Effector memory CD8-positive, alpha-beta T cell (primary cell): ENCODE results near the gene NRIP1.

Source experiments
- ATAC-seq: fragments of 150-1000 bp; cut with Tn5 transposase; replicated peaks from 2 replicates; pipeline ENCODE4 v1.10.0; 2021; ENCODE audit warnings: mild to moderate bottlenecking, moderate library complexity
- DNase-seq, 3 experiments: peaks; one replicate each; pipeline ENCODE4 v3.0.0; 2021
- H3K27ac Mint-ChIP-seq, 2 donors: one replicate each; pipeline ENCODE4 v1.8.0; 2022; ENCODE audit warnings: mild to moderate bottlenecking in 2 of 2, mixed read lengths in 2 of 2, moderate library complexity in 2 of 2
- H3K27me3 Mint-ChIP-seq, 2 donors: one replicate each; pipeline ENCODE4 v1.8.0; 2022; ENCODE audit warnings: mixed read lengths in 2 of 2
- H3K36me3 Mint-ChIP-seq: one replicate; pipeline ENCODE4 v1.8.0; 2022; ENCODE audit warnings: mild to moderate bottlenecking, moderate library complexity, mixed read lengths; ENCODE audit not compliant: insufficient read depth
- H3K4me1 Mint-ChIP-seq, 2 donors: one replicate each; pipeline ENCODE4 v1.8.0; 2022; ENCODE audit warnings: low read depth in 2 of 2, mixed read lengths in 2 of 2
- H3K4me3 Mint-ChIP-seq, 2 donors: one replicate each; pipeline ENCODE4 v1.8.0; 2022; ENCODE audit warnings: mild to moderate bottlenecking in 2 of 2, mixed read lengths in 2 of 2, moderate library complexity in 2 of 2
- H3K9me3 Mint-ChIP-seq, 2 donors: one replicate each; pipeline ENCODE4 v1.8.0; 2022; ENCODE audit warnings: mixed read lengths in 2 of 2

The NRIP1 gene

GRCh38 chr21:15061747-15062605 is 2.8 kb downstream of the NRIP1 start:
- DNase-seq: no peak
- H3K27ac Mint-ChIP-seq: peak overlapping the region in 1 of 2 donors; percentile 13
- H3K36me3 Mint-ChIP-seq: peaks cover 24% of the 10 kb centered on the region
- H3K4me1 Mint-ChIP-seq: peaks cover 38 to 45% of the 10 kb centered on the region in 2 donors
- peak overlapping the region; percentile 79 to 81 for H3K4me3 Mint-ChIP-seq
- H3K27me3 Mint-ChIP-seq: peaks cover 0 to 8% of the 10 kb centered on the region in 2 donors
- ATAC-seq: no peak
- H3K9me3 Mint-ChIP-seq: no peaks in the 10 kb centered on the region

GRCh38 chr21:15061279-15061678 is 3.5 kb downstream of the NRIP1 start:
- peaks cover 22% of the 10 kb centered on the region for H3K36me3 Mint-ChIP-seq

GRCh38 chr21:15060543-15061175 is 4.1 kb downstream of the NRIP1 start:
- H3K27me3 Mint-ChIP-seq: peaks cover 0 to 8% of the 10 kb centered on the region in 2 donors
- H3K4me1 Mint-ChIP-seq: peaks cover 45 to 50% of the 10 kb centered on the region in 2 donors
- H3K9me3 Mint-ChIP-seq: no peaks in the 10 kb centered on the region
- H3K4me3 Mint-ChIP-seq: peak overlapping the region in 1 of 2 donors; percentile 15
- DNase-seq (no peak), ATAC-seq (no peak)
- H3K36me3 Mint-ChIP-seq: peaks cover 16% of the 10 kb centered on the region
- H3K27ac Mint-ChIP-seq: no peak overlapping the region

More at GRCh38 chr21:15061279-15061678, 3.5 kb downstream of the NRIP1 start:
- H3K4me1 Mint-ChIP-seq: peaks cover 44 to 50% of the 10 kb centered on the region in 2 donors
- no peaks in the 10 kb centered on the region for H3K9me3 Mint-ChIP-seq
- peaks cover 0 to 8% of the 10 kb centered on the region in 2 donors for H3K27me3 Mint-ChIP-seq
- no peak for DNase-seq
- H3K27ac Mint-ChIP-seq: no peak overlapping the region
- no peak for ATAC-seq
- peak overlapping the region in 1 of 2 donors; percentile 15 for H3K4me3 Mint-ChIP-seq

- DNase-seq: no peak
- no peak overlapping the region for H3K27ac Mint-ChIP-seq
- ATAC-seq: no peak
- H3K9me3 Mint-ChIP-seq: no peaks in the 10 kb centered on the region
- H3K4me1 Mint-ChIP-seq: peaks cover 44 to 53% of the 10 kb centered on the region in 2 donors
- H3K36me3 Mint-ChIP-seq: peaks cover 9% of the 10 kb centered on the region
- peaks cover 0 to 8% of the 10 kb centered on the region in 2 donors for H3K27me3 Mint-ChIP-seq
- H3K4me3 Mint-ChIP-seq: peak overlapping the region in 1 of 2 donors; percentile 42
Observed at GRCh38 chr21:15059397-15059796, 5.4 kb downstream of the NRIP1 start.

- peak overlapping the region; percentile 1 to 42 for H3K4me3 Mint-ChIP-seq
- peaks cover 44 to 52% of the 10 kb centered on the region in 2 donors for H3K4me1 Mint-ChIP-seq
- H3K9me3 Mint-ChIP-seq: no peaks in the 10 kb centered on the region
- no peak for DNase-seq
- H3K27me3 Mint-ChIP-seq: peaks cover 0 to 8% of the 10 kb centered on the region in 2 donors
- ATAC-seq: no peak
- H3K27ac Mint-ChIP-seq: peak overlapping the region in 1 of 2 donors; percentile 13
- peaks cover 7% of the 10 kb centered on the region for H3K36me3 Mint-ChIP-seq
Observed at GRCh38 chr21:15058854-15059263, 5.9 kb downstream of the NRIP1 start.

- Mint-ChIP-seq H3K9me3 (no peaks in the 10 kb centered on the region), H3K36me3 (no peaks in the 10 kb centered on the region), H3K4me3 (peak overlapping the region in 1 of 2 donors; percentile 2), H3K4me1 (peaks cover 32 to 46% of the 10 kb centered on the region in 2 donors), H3K27ac (no peak overlapping the region), H3K27me3 (no peaks in the 10 kb centered on the region)
- ATAC-seq (peak; percentile 33), DNase-seq (no peak)
Observed at GRCh38 chr21:15057285-15057684, 7.5 kb downstream of the NRIP1 start.

- Mint-ChIP-seq H3K27ac (no peak overlapping the region), H3K9me3 (no peaks in the 10 kb centered on the region), H3K36me3 (no peaks in the 10 kb centered on the region), H3K27me3 (no peaks in the 10 kb centered on the region), H3K4me3 (no peak overlapping the region), H3K4me1 (peaks cover 36 to 50% of the 10 kb centered on the region in 2 donors)
- ATAC-seq: no peak
- DNase-seq: no peak
Observed at GRCh38 chr21:15054606-15055239, 10.1 kb downstream of the NRIP1 start.

- Mint-ChIP-seq H3K4me1 (peaks cover 36 to 50% of the 10 kb centered on the region in 2 donors), H3K36me3 (no peaks in the 10 kb centered on the region), H3K27ac (no peak overlapping the region), H3K27me3 (no peaks in the 10 kb centered on the region), H3K4me3 (no peak overlapping the region), H3K9me3 (no peaks in the 10 kb centered on the region)
- DNase-seq: no peak
- no peak for ATAC-seq
Observed at GRCh38 chr21:15054089-15054488, 10.7 kb downstream of the NRIP1 start.

- Mint-ChIP-seq H3K27ac (no peak overlapping the region), H3K36me3 (no peaks in the 10 kb centered on the region), H3K4me3 (peak overlapping the region in 1 of 2 donors; percentile 7), H3K9me3 (no peaks in the 10 kb centered on the region), H3K27me3 (no peaks in the 10 kb centered on the region), H3K4me1 (peaks cover 33 to 46% of the 10 kb centered on the region in 2 donors)
- no peak for DNase-seq
- ATAC-seq: no peak
Observed at GRCh38 chr21:15053500-15053899, 11.3 kb downstream of the NRIP1 start.

- Mint-ChIP-seq H3K4me3 (peak overlapping the region; percentile 5 to 28), H3K4me1 (peaks cover 32 to 41% of the 10 kb centered on the region in 2 donors), H3K27ac (no peak overlapping the region), H3K27me3 (no peaks in the 10 kb centered on the region), H3K36me3 (peaks cover 3% of the 10 kb centered on the region), H3K9me3 (no peaks in the 10 kb centered on the region)
- DNase-seq (no peak), ATAC-seq (no peak)
Observed at GRCh38 chr21:15052459-15052763, 12.4 kb downstream of the NRIP1 start.

GRCh38 chr21:15051644-15052458 is 12.9 kb downstream of the NRIP1 start:
- Mint-ChIP-seq H3K4me3 (peak overlapping the region; percentile 5 to 28), H3K9me3 (no peaks in the 10 kb centered on the region), H3K36me3 (peaks cover 3% of the 10 kb centered on the region), H3K27ac (no peak overlapping the region), H3K27me3 (no peaks in the 10 kb centered on the region), H3K4me1 (peaks cover 29 to 39% of the 10 kb centered on the region in 2 donors)
- DNase-seq (no peak), ATAC-seq (peak; percentile 46)

GRCh38 chr21:15050568-15051377 is 14.0 kb downstream of the NRIP1 start:
- DNase-seq: no peak
- H3K27me3 Mint-ChIP-seq: no peaks in the 10 kb centered on the region
- H3K36me3 Mint-ChIP-seq: peaks cover 3% of the 10 kb centered on the region
- peak overlapping the region in 1 of 2 donors; percentile 88 for H3K27ac Mint-ChIP-seq
- peak; percentile 29 for ATAC-seq
- H3K4me3 Mint-ChIP-seq: peak overlapping the region in 1 of 2 donors; percentile 5
- H3K4me1 Mint-ChIP-seq: peaks cover 23 to 42% of the 10 kb centered on the region in 2 donors
- H3K9me3 Mint-ChIP-seq: no peaks in the 10 kb centered on the region
